ENCODE data around the gene CASTOR1. TPM values are rescaled to one million over a fixed set of nuclear protein-coding genes. Genes with fewer than 3 reads are reported as not detected.

CASTOR1 gene
- total RNA-seq, 1 donor from 2014 or later = 15.9 TPM

GRCh38 chr22:30235687-30236170 is 53.6 kb downstream of the CASTOR1 start:
- TF ChIP-seq CTCF (IDR thresholded peaks at IDR 0.05) = no peak
- intact Hi-C loops (cut with DNase I) = no loop called here
- H3K4me3 ChIP-seq = no peak overlapping the region
- no peak for DNase-seq
- H3K4me1 ChIP-seq = peaks cover 18% of the 10 kb centered on the region
- ATAC-seq = peak; percentile 65
- no peaks in the 10 kb centered on the region for H3K9me3 ChIP-seq
- no peaks in the 10 kb centered on the region for H3K36me3 ChIP-seq
- no peaks in the 10 kb centered on the region for H3K27me3 ChIP-seq
- peak overlapping the region; percentile 1 for H3K27ac ChIP-seq

Other genes starting within 250 kb of the CASTOR1 start
- not detected for gene HORMAD2, start 209.0 kb downstream of the CASTOR1 start, total RNA-seq
- gene LIF, start 42.7 kb downstream of the CASTOR1 start, total RNA-seq = 6.9 TPM
- gene OSM, start 22.7 kb downstream of the CASTOR1 start, total RNA-seq = 1.6 TPM
- 29.6 TPM for gene TBC1D10A, start 37.4 kb upstream of the CASTOR1 start, total RNA-seq
- gene SF3A1, start 67.4 kb upstream of the CASTOR1 start, total RNA-seq = 164 TPM
- 2.7 TPM for gene CCDC157, start 67.5 kb upstream of the CASTOR1 start, total RNA-seq
- gene RNF215, start 97.9 kb upstream of the CASTOR1 start, total RNA-seq = 16.5 TPM
- gene SEC14L2, start 107.5 kb upstream of the CASTOR1 start, total RNA-seq = 7.1 TPM
- 11.3 TPM for gene MTFP1, start 136.3 kb upstream of the CASTOR1 start, total RNA-seq
- not detected for gene SEC14L3, start 182.5 kb upstream of the CASTOR1 start, total RNA-seq
- 16.8 TPM for gene SEC14L4, start 216.2 kb upstream of the CASTOR1 start, total RNA-seq